Fibroblast of villous mesenchyme (primary cell): Measurements from ENCODE around the gene KIF21A. TPM values are rescaled to one million over a fixed set of nuclear protein-coding genes. Genes with fewer than 3 reads are reported as not detected.

Experiments
- DNase-seq: peaks from one replicate; pipeline ENCODE4 v3.0.0-alpha.2; 2010; ENCODE audit warnings: low read depth
- H3K4me3 ChIP-seq: 2 replicates; pipeline ENCODE4 v1.5.1; 2011; ENCODE audit warnings: low read depth, mild to moderate bottlenecking, low read length
- total RNA-seq: library from RNA; depleted of rRNA; stranded (reverse); fragments of >200 nt; gene quantifications from 2 replicates; pipeline ENCODE4 v1.2.3, GENCODE V29; 2012
- TF ChIP-seq, protein P1 (sequence below): IDR thresholded peaks from 2 replicates; pipeline ENCODE4 v1.5.1; 2012; ENCODE audit warnings: low read depth, mild to moderate bottlenecking, low read length; ENCODE audit not compliant: insufficient read depth

Gene KIF21A
- total RNA-seq, 1 donor, result 11.2 TPM

GRCh38 chr12:39368096-39368495 is 74.8 kb downstream of the KIF21A start:
- no peak overlapping the region for H3K4me3 ChIP-seq
- DNase-seq, result peak; percentile 56
- TF ChIP-seq, protein P1, sequence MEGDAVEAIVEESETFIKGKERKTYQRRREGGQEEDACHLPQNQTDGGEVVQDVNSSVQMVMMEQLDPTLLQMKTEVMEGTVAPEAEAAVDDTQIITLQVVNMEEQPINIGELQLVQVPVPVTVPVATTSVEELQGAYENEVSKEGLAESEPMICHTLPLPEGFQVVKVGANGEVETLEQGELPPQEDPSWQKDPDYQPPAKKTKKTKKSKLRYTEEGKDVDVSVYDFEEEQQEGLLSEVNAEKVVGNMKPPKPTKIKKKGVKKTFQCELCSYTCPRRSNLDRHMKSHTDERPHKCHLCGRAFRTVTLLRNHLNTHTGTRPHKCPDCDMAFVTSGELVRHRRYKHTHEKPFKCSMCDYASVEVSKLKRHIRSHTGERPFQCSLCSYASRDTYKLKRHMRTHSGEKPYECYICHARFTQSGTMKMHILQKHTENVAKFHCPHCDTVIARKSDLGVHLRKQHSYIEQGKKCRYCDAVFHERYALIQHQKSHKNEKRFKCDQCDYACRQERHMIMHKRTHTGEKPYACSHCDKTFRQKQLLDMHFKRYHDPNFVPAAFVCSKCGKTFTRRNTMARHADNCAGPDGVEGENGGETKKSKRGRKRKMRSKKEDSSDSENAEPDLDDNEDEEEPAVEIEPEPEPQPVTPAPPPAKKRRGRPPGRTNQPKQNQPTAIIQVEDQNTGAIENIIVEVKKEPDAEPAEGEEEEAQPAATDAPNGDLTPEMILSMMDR, result no peak

DNA sequence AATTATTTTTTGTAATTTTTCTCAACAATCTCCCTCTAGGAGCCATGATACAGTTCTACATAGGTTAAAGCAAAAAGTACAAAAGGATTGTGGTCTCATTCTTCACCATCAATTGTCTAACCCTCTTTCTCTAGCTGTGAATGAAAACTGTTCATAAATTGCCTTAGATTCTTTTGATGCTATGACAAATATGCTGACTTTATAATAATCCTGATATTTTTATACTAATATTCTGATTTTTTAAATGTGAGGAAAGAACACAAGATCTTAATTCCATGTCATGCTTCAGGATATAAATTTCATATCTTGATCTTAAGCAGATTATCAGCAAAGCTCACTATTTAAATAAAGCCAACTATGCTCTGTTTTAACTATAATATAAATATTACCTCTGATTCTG is 75.4 kb downstream of the KIF21A start:
- no peak for DNase-seq
- TF ChIP-seq, protein P1, result no peak
- H3K4me3 ChIP-seq, result no peak overlapping the region

- no peak for DNase-seq
- no peak overlapping the region for H3K4me3 ChIP-seq
- TF ChIP-seq, protein P1, result no peak
Measured at GRCh38 chr12:39365364-39366001, 77.4 kb downstream of the KIF21A start.

DNA sequence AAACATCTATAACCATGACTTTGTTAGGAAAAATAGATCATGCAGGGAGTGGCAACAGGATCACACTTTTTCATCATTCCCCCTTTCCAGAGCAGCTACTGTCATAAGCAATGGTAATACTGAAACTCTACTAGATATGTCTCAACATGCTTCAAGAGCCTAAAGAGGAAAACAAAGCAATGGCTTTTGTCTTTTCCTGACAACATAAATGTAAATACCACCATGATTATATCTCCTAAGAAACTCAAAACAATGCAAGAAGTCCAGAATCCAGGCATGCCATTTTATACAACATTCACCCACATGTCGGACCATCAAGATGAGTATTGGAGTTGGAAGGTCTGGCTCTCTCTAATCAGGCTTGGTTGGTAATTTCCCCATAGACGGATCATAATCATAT is 78.7 kb downstream of the KIF21A start:
- no peak overlapping the region for H3K4me3 ChIP-seq
- TF ChIP-seq, protein P1, result no peak
- DNase-seq, result no peak

DNA sequence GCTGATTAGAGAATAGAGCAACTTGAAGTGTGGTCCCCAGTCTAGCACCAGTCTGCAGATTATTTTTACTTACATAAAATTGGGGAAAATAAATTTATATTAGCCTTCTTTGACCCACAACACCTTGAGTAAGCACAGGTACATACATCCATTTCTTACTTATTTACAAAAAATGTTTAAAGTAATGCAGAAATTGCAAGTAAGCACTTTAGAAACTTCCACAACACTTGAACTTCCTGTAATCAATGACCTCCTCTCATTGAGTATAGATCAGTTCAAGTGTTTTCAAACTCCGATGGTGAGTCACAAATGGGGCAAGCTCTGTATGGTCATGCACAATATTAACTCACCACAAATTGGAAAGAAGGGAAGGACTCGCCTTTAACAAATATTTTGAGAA is 83.3 kb downstream of the KIF21A start:
- no peak for DNase-seq
- TF ChIP-seq, protein P1, result no peak
- H3K4me3 ChIP-seq, result no peak overlapping the region

DNA sequence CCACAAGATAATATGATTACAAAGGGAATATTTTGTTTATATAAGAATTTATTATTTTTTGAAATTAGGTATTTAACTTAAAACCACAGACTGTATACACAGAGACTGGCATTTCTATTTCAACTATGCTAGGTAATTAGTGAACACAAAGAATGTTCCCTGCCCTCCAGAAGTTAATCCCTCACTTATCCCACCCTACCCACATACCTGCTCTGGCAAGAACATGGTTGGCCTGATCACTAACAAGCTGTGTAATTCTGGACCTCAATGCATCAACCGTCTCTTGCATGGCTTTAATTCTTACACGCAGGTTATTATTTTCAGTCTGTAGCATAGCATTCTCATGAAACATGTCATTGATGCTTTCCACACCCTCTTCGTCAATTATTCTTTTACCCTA is 85.9 kb downstream of the KIF21A start:
- DNase-seq, result no peak
- H3K4me3 ChIP-seq, result no peak overlapping the region
- TF ChIP-seq, protein P1, result no peak

GRCh38 chr12:39355841-39356240 is 87.1 kb downstream of the KIF21A start:
- DNase-seq, result no peak
- no peak overlapping the region for H3K4me3 ChIP-seq
- TF ChIP-seq, protein P1, result no peak
